ENCODE measurements around the gene KCNC3. TPM values are rescaled to one million over a fixed set of nuclear protein-coding genes. Genes with fewer than 3 reads are reported as not detected.
A peak's percentile ranks its signal among the peaks of the same experiment; 100 is the strongest.

Gene KCNC3
- total RNA-seq, 1 experiment from 2014 or later: 17.3 TPM

GRCh38 chr19:50276370-50277063 lies 52.7 kb downstream of the KCNC3 start:
- no peaks in the 10 kb centered on the region for H3K27me3 ChIP-seq (ENCODE audit: insufficient read depth, low read length)
- no peak overlapping the region for H2BK120ac ChIP-seq (ENCODE audit: low read depth, low read length, poor library complexity, severe bottlenecking)
- H2BK20ac ChIP-seq (ENCODE audit: low read depth, low read length, poor library complexity, severe bottlenecking): no peak overlapping the region
- H4K8ac ChIP-seq (replicated peaks; ENCODE audit: insufficient read length, low read depth, low read length): no peak overlapping the region
- no peak overlapping the region for H3K23ac ChIP-seq (ENCODE audit: insufficient read length, low read depth, low read length)
- H2AK5ac ChIP-seq (ENCODE audit: insufficient read length, low read length): no peak overlapping the region
- H3K4me1 ChIP-seq (ENCODE audit: insufficient read depth, low read length): no peaks in the 10 kb centered on the region
- no peak overlapping the region for H3K56ac ChIP-seq (ENCODE audit: insufficient read length, low read depth, low read length)
- no peak overlapping the region for H3K27ac ChIP-seq (ENCODE audit: insufficient read length, low read depth, low read length)
- H3K14ac ChIP-seq (ENCODE audit: insufficient read depth, low read length): no peak overlapping the region
- no peaks in the 10 kb centered on the region for H4K20me1 ChIP-seq (ENCODE audit: control insufficient read depth, insufficient read depth, insufficient read length)
- no peaks in the 10 kb centered on the region for H3K9me3 Mint-ChIP-seq
- no peaks in the 10 kb centered on the region for H3K9me3 ChIP-seq (ENCODE audit: control insufficient read depth, low read depth, low read length)
- H3K4me1 Mint-ChIP-seq: no peaks in the 10 kb centered on the region
- WGBS (ENCODE audit: extremely low coverage, insufficient read length, low lambda C conversion rate): no CpG with 5 or more reads among the region's 15 CpGs
- no peaks in the 10 kb centered on the region for H3K79me2 ChIP-seq (ENCODE audit: insufficient read depth, low read length)
- no peak overlapping the region for H3K9ac ChIP-seq (ENCODE audit: extremely low read depth, insufficient read length, low read length)
- H3K79me1 ChIP-seq (ENCODE audit: insufficient read depth, low read depth, low read length, poor library complexity, severe bottlenecking): no peaks in the 10 kb centered on the region
- no peaks in the 10 kb centered on the region for H3K23me2 ChIP-seq (ENCODE audit: insufficient read length, low read depth, low read length, poor library complexity, severe bottlenecking)
- DNase-seq: no peak
- no peak overlapping the region for H2BK12ac ChIP-seq (ENCODE audit: insufficient read length, low read depth, low read length)
- H3T11ph ChIP-seq (ENCODE audit: low read length): no peak overlapping the region
- H2AFZ ChIP-seq (ENCODE audit: low read length): no peak overlapping the region
- no peak overlapping the region for H3K18ac ChIP-seq (ENCODE audit: insufficient read length, low read depth, low read length)
- H4K5ac ChIP-seq (ENCODE audit: insufficient read length, low read depth, low read length): no peak overlapping the region
- H3K27ac Mint-ChIP-seq: peak overlapping the region in 1 of 3 experiments; percentile 34; a peak in 1 of 7 replicates
- no peak for TF ChIP-seq CTCF (conservative IDR thresholded peaks at IDR 0.05)
- peaks cover 7 to 35% (median 32%) of the 10 kb centered on the region in 3 experiments; a peak in 6 of 7 replicates for H3K36me3 Mint-ChIP-seq (ENCODE audit: insufficient read depth in 1 of 3, low read depth in 3 of 3)
- H2BK5ac ChIP-seq (ENCODE audit: insufficient read length, low read length): no peak overlapping the region
- H4K91ac ChIP-seq (ENCODE audit: insufficient read length, low read depth, low read length): no peak overlapping the region
- no peak overlapping the region for H3K4me3 Mint-ChIP-seq
- H3K4me2 ChIP-seq (ENCODE audit: insufficient read depth, insufficient read length, low read length): no peak overlapping the region
- H3K27me3 Mint-ChIP-seq (ENCODE audit: low read depth): no peaks in the 10 kb centered on the region
- H3K4ac ChIP-seq (ENCODE audit: low read depth, low read length): no peak overlapping the region
- H2BK15ac ChIP-seq (ENCODE audit: low read depth, low read length): no peak overlapping the region
